HepG2 (cell line): Measurements from ENCODE around the gene FN1. TPM values are rescaled to one million over a fixed set of nuclear protein-coding genes. Genes with fewer than 3 reads are reported as not detected.

Experiments used
- FOSL2 ChIP-seq: sonication (generic); formaldehyde crosslinking; IDR thresholded peaks from 2 replicates; pipeline ENCODE4 v1.4.0; 2020; ENCODE audit warnings: missing genetic modification reagents
- HOXA9 ChIP-seq: sonication (generic); formaldehyde crosslinking; IDR thresholded peaks from 2 replicates; pipeline ENCODE4 v1.8.1; 2022; ENCODE audit warnings: missing genetic modification reagents, mild to moderate bottlenecking, moderate library complexity, borderline replicate concordance
- KDM5B ChIP-seq: sonication (generic); formaldehyde crosslinking; IDR thresholded peaks from 2 replicates; pipeline ENCODE4 v1.4.0; 2020; ENCODE audit warnings: missing genetic modification reagents, mild to moderate bottlenecking, borderline replicate concordance
- MAF1 ChIP-seq: sonication (generic); formaldehyde crosslinking; IDR thresholded peaks from 2 replicates; pipeline ENCODE4 v1.5.0; 2020; ENCODE audit warnings: missing genetic modification reagents, borderline replicate concordance
- NCOA1 ChIP-seq: sonication (generic); formaldehyde crosslinking; IDR thresholded peaks from 2 replicates; pipeline ENCODE4 v1.9.0; 2021; ENCODE audit warnings: missing genetic modification reagents
- POLR2A ChIP-seq, 2 experiments: IDR thresholded peaks; 2 replicates each; pipeline ENCODE4 v1.6.1; 2011; ENCODE audit warnings: low read depth in 2 of 2, low read length in 2 of 2, mild to moderate bottlenecking in 1 of 2, moderate library complexity in 1 of 2; ENCODE audit not compliant: insufficient read depth in 1 of 2
- POLR2G ChIP-seq: fragments of 200-400 bp; formaldehyde crosslinking; IDR thresholded peaks from 2 replicates; pipeline ENCODE4 v1.6.1; 2018; ENCODE audit warnings: mild to moderate bottlenecking, low read depth, low read length, moderate library complexity
- PPARG ChIP-seq: conservative IDR thresholded peaks from 2 replicates; pipeline ENCODE4 v1.6.1; 2016; ENCODE audit warnings: missing biosample characterization, missing genetic modification reagents
- TOPORS ChIP-seq: sonication (generic); formaldehyde crosslinking; IDR thresholded peaks from 2 replicates; pipeline ENCODE4 v1.8.0; 2023; ENCODE audit warnings: mild to moderate bottlenecking, missing genetic modification reagents
- ZBTB7B ChIP-seq: sonication (generic); formaldehyde crosslinking; IDR thresholded peaks from 2 replicates; pipeline ENCODE4 v1.4.0; 2020; ENCODE audit warnings: missing genetic modification reagents
- ZNF207 ChIP-seq: fragments of 450-650 bp; IDR thresholded peaks from 2 replicates; pipeline ENCODE4 v1.6.1; 2016; ENCODE audit warnings: antibody characterized with exemption, borderline replicate concordance
- ZNF317 ChIP-seq: sonication (generic); formaldehyde crosslinking; IDR thresholded peaks from 2 replicates; pipeline ENCODE4 v1.5.0; 2020; ENCODE audit warnings: mild to moderate bottlenecking, missing genetic modification reagents
- ZNF367 ChIP-seq: sonication (generic); formaldehyde crosslinking; IDR thresholded peaks from 2 replicates; pipeline ENCODE4 v1.4.0; 2020; ENCODE audit warnings: missing genetic modification reagents, borderline replicate concordance
- ZSCAN9 ChIP-seq: IDR thresholded peaks from 2 replicates; pipeline ENCODE4 v1.6.1; 2016; ENCODE audit warnings: borderline replicate concordance
- polyA plus RNA-seq, 8 experiments: library from polyadenylated mRNA; depleted of rRNA in 3 of 8; stranded (reverse) in 7 of 8; unstranded in 1 of 8; fragments of >200 nt; fragmentation: Illumina TruSeq in 4 of 8; extraction: Trizol in 4 of 8; gene quantifications; 2 replicates each; pipeline versions ENCODE4 v1.2.1 to v1.2.3, GENCODE V29; 2011 to 2016; ENCODE audit warnings: low read depth in 4 of 8, missing spikeins in 1 of 8, mixed read lengths in 1 of 8; ENCODE audit not compliant: insufficient read depth in 1 of 8
- total RNA-seq, 5 experiments: library from RNA; depleted of rRNA; stranded (reverse); fragments of >200 nt; fragmentation: Illumina TruSeq; extraction: Trizol; gene quantifications; 2 replicates each; pipeline ENCODE4 v1.2.3, GENCODE V29; 2016; ENCODE audit warnings: low read depth in 1 of 5
- TF ChIP-seq, protein P1 (sequence below): sonication (generic); formaldehyde crosslinking; IDR thresholded peaks from 2 replicates; pipeline ENCODE4 v1.4.0; 2020; ENCODE audit warnings: missing genetic modification reagents, mild to moderate bottlenecking, borderline replicate concordance

Gene FN1
- total and polyA plus RNA-seq, 2 of the 13 experiments (the other 11 are each of a cell fraction or from before 2014, with no cell fraction given): 1,847 to 6,471 TPM

DNA sequence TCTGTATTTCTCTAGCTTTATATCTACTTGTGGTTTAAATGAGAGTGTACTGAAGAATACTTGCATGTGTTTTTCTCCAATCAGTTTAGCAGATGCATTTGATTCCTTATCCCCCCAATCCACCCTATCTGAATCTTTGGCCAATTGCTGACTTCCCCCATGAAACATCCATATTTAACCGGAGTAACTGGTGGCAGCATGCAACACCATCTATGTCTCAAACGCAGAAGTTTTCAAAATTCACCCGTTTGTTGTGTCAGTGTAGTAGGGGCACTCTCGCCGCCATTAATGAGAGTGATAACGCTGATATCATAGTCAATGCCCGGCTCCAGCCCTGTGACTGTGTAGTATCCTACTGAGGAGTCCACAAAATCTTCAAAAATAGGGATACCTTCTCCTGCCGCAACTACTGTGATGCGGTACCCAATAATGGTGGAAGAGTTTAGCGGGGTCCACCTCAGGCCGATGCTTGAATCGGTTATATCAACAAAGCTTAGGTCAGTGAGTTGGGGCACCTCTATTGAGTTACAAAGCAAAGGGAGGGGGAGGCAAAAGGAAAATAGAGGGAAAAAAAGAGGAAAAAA, 43.1 kb downstream of the FN1 start (continued):
- TF ChIP-seq ZNF367 (CRISPR knock-in tag): no peak
- TF ChIP-seq KDM5B (CRISPR knock-in tag): no peak
- TF ChIP-seq ZNF207: no peak
- TF ChIP-seq FOSL2 (CRISPR knock-in tag): no peak
- TF ChIP-seq, protein P1, sequence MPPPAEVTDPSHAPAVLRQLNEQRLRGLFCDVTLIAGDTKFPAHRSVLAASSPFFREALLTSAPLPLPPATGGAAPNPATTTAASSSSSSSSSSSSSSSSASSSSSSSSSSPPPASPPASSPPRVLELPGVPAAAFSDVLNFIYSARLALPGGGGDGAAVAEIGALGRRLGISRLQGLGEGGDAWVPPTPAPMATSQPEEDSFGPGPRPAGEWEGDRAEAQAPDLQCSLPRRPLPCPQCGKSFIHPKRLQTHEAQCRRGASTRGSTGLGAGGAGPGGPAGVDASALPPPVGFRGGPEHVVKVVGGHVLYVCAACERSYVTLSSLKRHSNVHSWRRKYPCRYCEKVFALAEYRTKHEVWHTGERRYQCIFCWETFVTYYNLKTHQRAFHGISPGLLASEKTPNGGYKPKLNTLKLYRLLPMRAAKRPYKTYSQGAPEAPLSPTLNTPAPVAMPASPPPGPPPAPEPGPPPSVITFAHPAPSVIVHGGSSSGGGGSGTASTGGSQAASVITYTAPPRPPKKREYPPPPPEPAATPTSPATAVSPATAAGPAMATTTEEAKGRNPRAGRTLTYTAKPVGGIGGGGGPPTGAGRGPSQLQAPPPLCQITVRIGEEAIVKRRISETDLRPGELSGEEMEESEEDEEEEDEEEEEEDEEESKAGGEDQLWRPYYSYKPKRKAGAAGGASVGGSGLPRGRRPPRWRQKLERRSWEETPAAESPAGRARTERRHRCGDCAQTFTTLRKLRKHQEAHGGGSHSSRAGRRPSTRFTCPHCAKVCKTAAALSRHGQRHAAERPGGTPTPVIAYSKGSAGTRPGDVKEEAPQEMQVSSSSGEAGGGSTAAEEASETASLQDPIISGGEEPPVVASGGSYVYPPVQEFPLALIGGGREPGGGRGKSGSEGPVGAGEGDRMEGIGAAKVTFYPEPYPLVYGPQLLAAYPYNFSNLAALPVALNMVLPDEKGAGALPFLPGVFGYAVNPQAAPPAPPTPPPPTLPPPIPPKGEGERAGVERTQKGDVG (CRISPR knock-in tag): no peak
- 0 out of 2 replicates have a peak, but pooled peaks have one; percentile 5 for TF ChIP-seq HOXA9 (CRISPR knock-in tag)
- TF ChIP-seq NCOA1 (CRISPR knock-in tag): no peak
- TF ChIP-seq PPARG: 0 out of 2 replicates have a peak, but pooled peaks have one; percentile 5
- TF ChIP-seq ZBTB7B: no peak
- peak; percentile 38; the same call in 1 of the 2 replicates for TF ChIP-seq POLR2G
- TF ChIP-seq MAF1 (CRISPR knock-in tag): no peak
- TF ChIP-seq TOPORS: no peak
- peak in 1 of 2 experiments; percentile 37; a peak in 2 of 4 replicates for TF ChIP-seq POLR2A (IDR thresholded peaks at IDR 0.05; ENCODE audit: insufficient read depth in 1 of 2, low read depth in 2 of 2, low read length in 2 of 2)
- TF ChIP-seq ZNF317: no peak
- no peak for TF ChIP-seq ZSCAN9
